Renal cortex interstitium (tissue), 15 donors: Measurements from ENCODE around the gene CNOT10. TPM values are rescaled to one million over a fixed set of nuclear protein-coding genes. Genes with fewer than 3 reads are reported as not detected.
"Not testable (repeated sequence)": the region's sequence is repeated elsewhere in the genome, so short reads cannot be mapped to it uniquely, and the experiment has no call there.

ENCODE experiments used
- DNase-seq, 11 donors: peaks; one replicate each; pipeline ENCODE4 v3.0.0-alpha.2; 2013; ENCODE audit warnings: low read depth in 9 of 11, low spot score in 4 of 11; ENCODE audit errors: extremely low read depth in 1 of 11
- long read RNA-seq, 16 experiments: transcript quantifications; one replicate each; lab custom pipeline, GENCODE V29; 2026
- polyA plus RNA-seq, 3 donors: library from polyadenylated mRNA; unstranded; fragments of 120-200 nt; gene quantifications; one replicate each; pipeline ENCODE4 v1.2.1, GENCODE V29; 2013; ENCODE audit not compliant: insufficient read length in 3 of 3

Gene CNOT10
- polyA plus RNA-seq, result 10 to 100 TPM; 44.9 to 56.1 (median 54.9) TPM
- long read RNA-seq, donor 1, partial matches to known transcripts, result 5 of 7 reads
- long read RNA-seq, donor 1, other reads (novel, unspliced or antisense), result 0 of 7 reads
- long read RNA-seq, donor 2, partial matches to known transcripts, result 0 of 2 reads
- long read RNA-seq, donor 2, other reads (novel, unspliced or antisense), result 0 of 2 reads
- long read RNA-seq, donor 3, transcript CNOT10-201 (19 exons, 2,815 nt), result major isoform, 8 of 8 reads
- long read RNA-seq, donor 3, partial matches to known transcripts, result 0 of 8 reads
- long read RNA-seq, donor 3, other reads (novel, unspliced or antisense), result 0 of 8 reads
- long read RNA-seq, donor 4, partial matches to known transcripts, result 0 of 3 reads
- long read RNA-seq, donor 4, other reads (novel, unspliced or antisense), result 0 of 3 reads
- long read RNA-seq, donor 5, result 0 reads
- long read RNA-seq, donor 6, partial matches to known transcripts, result 0 of 4 reads
- long read RNA-seq, donor 6, other reads (novel, unspliced or antisense), result 0 of 4 reads
- long read RNA-seq, donor 7, partial matches to known transcripts, result 0 of 4 reads
- long read RNA-seq, donor 7, other reads (novel, unspliced or antisense), result 0 of 4 reads
- long read RNA-seq, donor 8, transcript CNOT10-201 (19 exons, 2,815 nt), result major isoform, 9 of 14 reads
- long read RNA-seq, donor 8, partial matches to known transcripts, result 0 of 14 reads
- long read RNA-seq, donor 8, other reads (novel, unspliced or antisense), result 0 of 14 reads
- long read RNA-seq, donor 9, partial matches to known transcripts, result 0 of 5 reads
- long read RNA-seq, donor 9, other reads (novel, unspliced or antisense), result 0 of 5 reads
- long read RNA-seq, donor 10, partial matches to known transcripts, result 0 of 4 reads
- long read RNA-seq, donor 10, other reads (novel, unspliced or antisense), result 0 of 4 reads
- long read RNA-seq, donor 11, partial matches to known transcripts, result 0 of 2 reads
- long read RNA-seq, donor 11, other reads (novel, unspliced or antisense), result 0 of 2 reads
- long read RNA-seq, donor 12, partial matches to known transcripts, result 0 of 1 reads
- long read RNA-seq, donor 12, other reads (novel, unspliced or antisense), result 0 of 1 reads
- long read RNA-seq, donor 13, transcript CNOT10-201 (19 exons, 2,815 nt), result major isoform, 7 of 13 reads
- long read RNA-seq, donor 13, partial matches to known transcripts, result 0 of 13 reads
- long read RNA-seq, donor 13, other reads (novel, unspliced or antisense), result 0 of 13 reads
- long read RNA-seq, donor 14, partial matches to known transcripts, result 0 of 4 reads
- long read RNA-seq, donor 14, other reads (novel, unspliced or antisense), result 0 of 4 reads
- long read RNA-seq, donor 15, partial matches to known transcripts, result 0 of 3 reads
- long read RNA-seq, donor 15, other reads (novel, unspliced or antisense), result 0 of 3 reads
- long read RNA-seq, donor 16, transcript CNOT10-201 (19 exons, 2,815 nt), result major isoform, 7 of 9 reads
- long read RNA-seq, donor 16, partial matches to known transcripts, result 0 of 9 reads
- long read RNA-seq, donor 16, other reads (novel, unspliced or antisense), result 0 of 9 reads

- DNase-seq, result peak; percentile 88 to 93 (median 91)
Observed at GRCh38 chr3:32684800-32685542, at the start of gene CNOT10. CNOT10 (plus strand) TSS chr3:32685188; CDS start chr3:32685461, 273 bp downstream.

- no peak for DNase-seq
Observed at GRCh38 chr3:32640939-32641338, 44.0 kb upstream of the CNOT10 start.

- no peak for DNase-seq
Observed at GRCh38 chr3:32641356-32641755, 43.6 kb upstream of the CNOT10 start.

GRCh38 chr3:32643354-32643753 lies 41.6 kb upstream of the CNOT10 start:
- DNase-seq, result no peak

GRCh38 chr3:32643816-32644215 lies 41.2 kb upstream of the CNOT10 start:
- no peak for DNase-seq

- DNase-seq, result no peak
Observed at GRCh38 chr3:32644380-32644779, 40.6 kb upstream of the CNOT10 start.

GRCh38 chr3:32646761-32647160 lies 38.2 kb upstream of the CNOT10 start:
- no peak for DNase-seq

- DNase-seq, result not testable (repeated sequence)
Observed at GRCh38 chr3:32652337-32653100, 32.5 kb upstream of the CNOT10 start.

- DNase-seq, result no peak
Observed at GRCh38 chr3:32655167-32655566, 29.8 kb upstream of the CNOT10 start.

GRCh38 chr3:32660634-32661033 lies 24.4 kb upstream of the CNOT10 start:
- no peak for DNase-seq

GRCh38 chr3:32662647-32663046 lies 22.3 kb upstream of the CNOT10 start:
- DNase-seq, result no peak

- DNase-seq, result peak in 4 of 11 donors; percentile 9 to 46 (median 20)
Observed at GRCh38 chr3:32664630-32665075, 20.3 kb upstream of the CNOT10 start.

GRCh38 chr3:32667072-32667582 lies 17.9 kb upstream of the CNOT10 start:
- DNase-seq, result no peak

GRCh38 chr3:32669226-32669625 lies 15.8 kb upstream of the CNOT10 start:
- not testable (repeated sequence) for DNase-seq

GRCh38 chr3:32673730-32674129 lies 11.3 kb upstream of the CNOT10 start:
- not testable (repeated sequence) for DNase-seq

- no peak for DNase-seq
Observed at GRCh38 chr3:32675164-32675563, 9.8 kb upstream of the CNOT10 start.

GRCh38 chr3:32675650-32676049 lies 9.3 kb upstream of the CNOT10 start:
- DNase-seq, result no peak
